CD14-positive monocyte (primary cell): Measurements from ENCODE around the gene VWC2L. TPM values are rescaled to one million over a fixed set of nuclear protein-coding genes. Genes with fewer than 3 reads are reported as not detected.

Experiments used
- DNase-seq, 3 donors: peaks; one replicate each; pipeline ENCODE4 v3.0.0-alpha.2; 2011 to 2022
- H2AFZ ChIP-seq: 2 replicates; pipeline ENCODE4 v1.6.0; 2012; ENCODE audit warnings: mild to moderate bottlenecking, low read depth, low read length, inconsistent platforms; ENCODE audit not compliant: insufficient read depth, poor library complexity, severe bottlenecking
- H3K27ac ChIP-seq, 2 donors: 1 replicate in 1 of 2; 2 replicates in 1 of 2; pipeline ENCODE4 v1.5.1; 2012 to 2013; ENCODE audit warnings: low read length in 2 of 2, control low read depth in 1 of 2, inconsistent platforms in 1 of 2, low read depth in 1 of 2, mild to moderate bottlenecking in 1 of 2
- H3K27me3 ChIP-seq, 2 donors: one replicate each; pipeline versions ENCODE4 v1.6.0 to v1.6.1; 2011 to 2013; ENCODE audit warnings: low read length in 2 of 2; ENCODE audit not compliant: control insufficient read depth in 2 of 2, insufficient read depth in 2 of 2
- H3K36me3 ChIP-seq, 2 donors: replicated peaks in 1 of 2; 1 replicate in 1 of 2; 2 replicates in 1 of 2; pipeline versions ENCODE4 v1.5.1 to v1.6.1; 2012 to 2013; ENCODE audit warnings: low read length in 2 of 2, control low read depth in 1 of 2, inconsistent platforms in 1 of 2, mild to moderate bottlenecking in 1 of 2; ENCODE audit not compliant: insufficient read depth in 2 of 2, control insufficient read depth in 1 of 2
- H3K4me1 ChIP-seq, 2 donors: 1 replicate in 1 of 2; 2 replicates in 1 of 2; pipeline versions ENCODE4 v1.5.1 to v1.6.1; 2012 to 2013; ENCODE audit warnings: low read length in 2 of 2, control low read depth in 1 of 2, inconsistent platforms in 1 of 2, mild to moderate bottlenecking in 1 of 2, moderate library complexity in 1 of 2; ENCODE audit not compliant: insufficient read depth in 2 of 2, control insufficient read depth in 1 of 2
- H3K4me2 ChIP-seq: replicated peaks from 2 replicates; pipeline ENCODE3; 2012; ENCODE audit warnings: low read length, moderate library complexity, mild to moderate bottlenecking; ENCODE audit not compliant: poor library complexity, severe bottlenecking; ENCODE audit errors: extremely low read depth
- H3K4me3 ChIP-seq, 3 experiments: fragments of 200-600 bp in 1 of 3; sonication (generic) in 1 of 3; replicated peaks in 1 of 3; 1 replicate in 2 of 3; 2 replicates in 1 of 3; pipeline ENCODE4 v1.5.1; 2011 to 2013; ENCODE audit warnings: low read length in 3 of 3, mild to moderate bottlenecking in 3 of 3, control low read depth in 2 of 3, low read depth in 2 of 3, inconsistent platforms in 1 of 3, moderate library complexity in 1 of 3
- H3K79me2 ChIP-seq: 2 replicates; pipeline ENCODE4 v1.6.0; 2012; ENCODE audit warnings: mild to moderate bottlenecking, control low read depth, inconsistent platforms, low read length, moderate library complexity; ENCODE audit not compliant: insufficient read depth
- H3K9ac ChIP-seq: 2 replicates; pipeline ENCODE4 v1.6.0; 2017; ENCODE audit warnings: low read length, mild to moderate bottlenecking; ENCODE audit not compliant: insufficient read depth, poor library complexity, severe bottlenecking
- H3K9me3 ChIP-seq, 2 donors: replicated peaks in 1 of 2; 1 replicate in 1 of 2; 2 replicates in 1 of 2; pipeline versions ENCODE4 v1.5.1 to v1.6.1; 2012 to 2013; ENCODE audit warnings: low read length in 2 of 2, control low read depth in 1 of 2; ENCODE audit not compliant: control insufficient read depth in 1 of 2, insufficient read depth in 1 of 2
- H4K20me1 ChIP-seq: 2 replicates; pipeline ENCODE4 v1.6.0; 2012; ENCODE audit warnings: mild to moderate bottlenecking, low read length, control low read depth, moderate library complexity; ENCODE audit not compliant: insufficient read depth
- H3K27ac Mint-ChIP-seq, 7 donors: one replicate each; pipeline ENCODE4 v1.8.0; 2020; ENCODE audit warnings: mild to moderate bottlenecking in 7 of 7, mixed read lengths in 7 of 7, moderate library complexity in 6 of 7, inconsistent platforms in 2 of 7
- H3K27me3 Mint-ChIP-seq, 3 donors: one replicate each; pipeline ENCODE4 v1.8.0; 2021 to 2022; ENCODE audit warnings: low read depth in 3 of 3, mild to moderate bottlenecking in 3 of 3, mixed read lengths in 3 of 3, moderate library complexity in 3 of 3, inconsistent platforms in 1 of 3
- H3K36me3 Mint-ChIP-seq, 2 donors: one replicate each; pipeline ENCODE4 v1.8.0; 2020; ENCODE audit warnings: mixed read lengths in 2 of 2, inconsistent platforms in 1 of 2, mild to moderate bottlenecking in 1 of 2
- H3K4me1 Mint-ChIP-seq: one replicate; pipeline ENCODE4 v1.8.0; 2020; ENCODE audit warnings: mild to moderate bottlenecking, mixed read lengths
- H3K4me3 Mint-ChIP-seq, 2 donors: one replicate each; pipeline ENCODE4 v1.8.0; 2020; ENCODE audit warnings: mild to moderate bottlenecking in 2 of 2, mixed read lengths in 2 of 2, moderate library complexity in 1 of 2
- H3K9me3 Mint-ChIP-seq, 7 donors: one replicate each; pipeline ENCODE4 v1.8.0; 2020 to 2022; ENCODE audit warnings: mixed read lengths in 7 of 7, mild to moderate bottlenecking in 6 of 7, moderate library complexity in 6 of 7, inconsistent platforms in 2 of 7
- WGBS: methylation state at CpG from one replicate; pipeline ENCODE4 v1.1.5; 2013; ENCODE audit warnings: missing lambda C conversion rate; ENCODE audit not compliant: insufficient coverage; 5-methylcytosine and 5-hydroxymethylcytosine counted together
- intact Hi-C, 2 donors: fragments of 100-400 bp; cut with micrococcal nuclease; formaldehyde crosslinking; loops; one replicate each; pipeline versions ENCODE4 v1.15.0 to v1.15.1; 2023
- polyA plus RNA-seq, 3 donors: library from polyadenylated mRNA; depleted of rRNA in 1 of 3; unstranded in 2 of 3; stranded (reverse) in 1 of 3; fragments of 300-500 nt in 2 of 3; fragments of >200 nt in 1 of 3; fragmentation: Illumina TruSeq in 2 of 3; gene quantifications; 1 replicate in 2 of 3; 2 replicates in 1 of 3; pipeline ENCODE4 v1.2.3, GENCODE V29; 2012 to 2021
- TF ChIP-seq, protein P1 (sequence below): fragments of 200-600 bp; IDR thresholded peaks from one replicate; pipeline ENCODE4 v1.8.0; 2022; ENCODE audit warnings: antibody characterized with exemption, mild to moderate bottlenecking

Gene VWC2L
- polyA plus RNA-seq, 3 donors: not detected

DNA sequence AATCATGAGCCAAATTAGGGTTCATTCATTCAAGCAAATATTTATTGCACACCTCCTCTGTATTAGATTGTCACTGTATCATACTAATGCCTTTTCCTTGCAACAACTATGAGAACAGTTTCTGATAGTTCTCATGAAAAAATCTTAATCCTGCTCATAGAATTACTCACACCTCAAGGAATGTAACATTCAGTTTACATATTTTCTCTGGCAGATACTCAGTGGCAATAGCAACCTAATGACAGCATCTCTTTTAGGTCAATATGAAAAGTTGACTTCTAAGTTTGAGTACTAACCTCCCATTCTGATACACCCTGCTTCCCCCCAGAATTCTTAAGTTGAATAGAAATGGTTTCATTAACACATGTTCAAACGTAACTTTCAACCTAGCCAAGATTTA lies 132.0 kb downstream of the VWC2L start:
- Histone ChIP-seq H3K9ac (no peak overlapping the region), H3K4me2 (no peak overlapping the region), H3K27me3 (no peaks in the 10 kb centered on the region), H2AFZ (no peak overlapping the region), H3K79me2 (no peaks in the 10 kb centered on the region), H3K4me3 (no peak overlapping the region), H3K36me3 (no peaks in the 10 kb centered on the region), H3K9me3 (no peaks in the 10 kb centered on the region), H3K27ac (no peak overlapping the region), H4K20me1 (no peaks in the 10 kb centered on the region), H3K4me1 (no peaks in the 10 kb centered on the region)
- H3K9me3 Mint-ChIP-seq: peaks cover 0 to 4% (median 0%) of the 10 kb centered on the region in 7 donors
- H3K4me3 Mint-ChIP-seq: no peak overlapping the region
- TF ChIP-seq, protein P1, sequence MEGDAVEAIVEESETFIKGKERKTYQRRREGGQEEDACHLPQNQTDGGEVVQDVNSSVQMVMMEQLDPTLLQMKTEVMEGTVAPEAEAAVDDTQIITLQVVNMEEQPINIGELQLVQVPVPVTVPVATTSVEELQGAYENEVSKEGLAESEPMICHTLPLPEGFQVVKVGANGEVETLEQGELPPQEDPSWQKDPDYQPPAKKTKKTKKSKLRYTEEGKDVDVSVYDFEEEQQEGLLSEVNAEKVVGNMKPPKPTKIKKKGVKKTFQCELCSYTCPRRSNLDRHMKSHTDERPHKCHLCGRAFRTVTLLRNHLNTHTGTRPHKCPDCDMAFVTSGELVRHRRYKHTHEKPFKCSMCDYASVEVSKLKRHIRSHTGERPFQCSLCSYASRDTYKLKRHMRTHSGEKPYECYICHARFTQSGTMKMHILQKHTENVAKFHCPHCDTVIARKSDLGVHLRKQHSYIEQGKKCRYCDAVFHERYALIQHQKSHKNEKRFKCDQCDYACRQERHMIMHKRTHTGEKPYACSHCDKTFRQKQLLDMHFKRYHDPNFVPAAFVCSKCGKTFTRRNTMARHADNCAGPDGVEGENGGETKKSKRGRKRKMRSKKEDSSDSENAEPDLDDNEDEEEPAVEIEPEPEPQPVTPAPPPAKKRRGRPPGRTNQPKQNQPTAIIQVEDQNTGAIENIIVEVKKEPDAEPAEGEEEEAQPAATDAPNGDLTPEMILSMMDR: no peak
- peaks cover 0 to 1% (median 0%) of the 10 kb centered on the region in 3 donors for H3K27me3 Mint-ChIP-seq
- no peaks in the 10 kb centered on the region for H3K4me1 Mint-ChIP-seq
- H3K36me3 Mint-ChIP-seq: no peaks in the 10 kb centered on the region
- DNase-seq: no peak
- no peak overlapping the region for H3K27ac Mint-ChIP-seq
- intact Hi-C loops: no loop called here
- WGBS: no CpG with 5 or more reads among the region's 1 CpG

DNA sequence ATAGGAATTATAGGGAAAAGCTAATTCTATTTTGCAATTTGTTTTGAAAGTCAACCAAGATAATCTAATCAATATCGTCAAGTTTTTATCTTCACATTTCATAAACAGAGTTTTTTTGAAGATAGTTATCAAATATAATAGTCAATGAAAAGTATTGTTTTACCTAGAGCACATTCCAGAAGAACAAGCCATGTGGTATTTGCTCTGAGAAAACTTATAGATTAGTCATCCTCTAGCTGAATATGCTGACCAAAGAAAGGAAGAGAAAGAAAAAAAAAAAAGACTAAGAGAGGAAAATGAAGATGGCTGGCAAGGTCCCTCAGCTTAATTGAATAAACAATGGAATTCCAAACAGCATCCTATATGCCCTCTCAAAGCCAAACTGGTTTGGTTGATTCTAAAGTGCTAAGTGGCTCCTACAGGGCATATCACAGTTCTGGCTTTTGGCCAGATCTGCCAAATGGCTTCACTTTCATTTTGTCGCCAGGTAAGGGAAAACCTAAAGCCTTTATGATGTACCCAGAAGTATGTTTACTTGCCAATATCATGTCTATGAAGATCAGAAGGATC lies 132.6 kb downstream of the VWC2L start:
- H3K27ac Mint-ChIP-seq: no peak overlapping the region
- H3K9ac ChIP-seq: no peak overlapping the region
- no peaks in the 10 kb centered on the region for H3K4me1 Mint-ChIP-seq
- no peak overlapping the region for H3K4me3 ChIP-seq
- intact Hi-C loops: no loop called here
- no peaks in the 10 kb centered on the region for H3K36me3 Mint-ChIP-seq
- TF ChIP-seq, protein P1: no peak
- no peak overlapping the region for H3K4me2 ChIP-seq
- DNase-seq: no peak
- H3K36me3 ChIP-seq: no peaks in the 10 kb centered on the region
- no peaks in the 10 kb centered on the region for H3K79me2 ChIP-seq
- H3K4me1 ChIP-seq: no peaks in the 10 kb centered on the region
- H3K9me3 Mint-ChIP-seq: peaks cover 0 to 4% (median 0%) of the 10 kb centered on the region in 7 donors
- H4K20me1 ChIP-seq: no peaks in the 10 kb centered on the region
- H3K27me3 Mint-ChIP-seq: peaks cover 0 to 1% (median 0%) of the 10 kb centered on the region in 3 donors
- no peak overlapping the region for H2AFZ ChIP-seq
- WGBS: 100% methylated on average over 1 of the region's 2 CpGs
- H3K27ac ChIP-seq: no peak overlapping the region
- H3K27me3 ChIP-seq: no peaks in the 10 kb centered on the region
- no peaks in the 10 kb centered on the region for H3K9me3 ChIP-seq
- no peak overlapping the region for H3K4me3 Mint-ChIP-seq
